HEK293 (cell line): Measurements from ENCODE around the gene SH3RF1.

ENCODE experiments used
- HIC1 ChIP-seq: fragments of 450-650 bp; formaldehyde crosslinking; IDR thresholded peaks from 2 replicates; pipeline ENCODE4 v1.5.1; 2016; ENCODE audit warnings: missing biosample characterization, missing genetic modification characterization
- IKZF3 ChIP-seq: fragments of 450-650 bp; IDR thresholded peaks from 2 replicates; pipeline ENCODE4 v1.5.0; 2018; ENCODE audit warnings: missing biosample characterization, mild to moderate bottlenecking, missing genetic modification characterization, moderate library complexity
- KLF8 ChIP-seq: fragments of 450-650 bp; formaldehyde crosslinking; IDR thresholded peaks from 2 replicates; pipeline ENCODE4 v1.5.1; 2016; ENCODE audit warnings: missing biosample characterization, missing genetic modification characterization
- OVOL3 ChIP-seq: fragments of 450-650 bp; formaldehyde crosslinking; IDR thresholded peaks from 2 replicates; pipeline ENCODE4 v1.5.1; 2016; ENCODE audit warnings: missing biosample characterization, missing genetic modification characterization
- PRDM1 ChIP-seq: fragments of 450-650 bp; formaldehyde crosslinking; IDR thresholded peaks from 2 replicates; pipeline ENCODE4; 2016; ENCODE audit warnings: missing biosample characterization, missing genetic modification characterization
- PRDM6 ChIP-seq: fragments of 450-650 bp; formaldehyde crosslinking; IDR thresholded peaks from 2 replicates; pipeline ENCODE4 v1.5.1; 2017; ENCODE audit warnings: missing biosample characterization, missing genetic modification characterization
- SCRT2 ChIP-seq: fragments of 450-650 bp; formaldehyde crosslinking; IDR thresholded peaks from 2 replicates; pipeline ENCODE4 v1.5.1; 2016; ENCODE audit warnings: missing biosample characterization, missing genetic modification characterization
- SETDB1 ChIP-seq: IDR thresholded peaks from one replicate; pipeline ENCODE4 v1.6.1; 2017; ENCODE audit warnings: mild to moderate bottlenecking, low read length, moderate library complexity, mixed read lengths; ENCODE audit not compliant: insufficient read length
- SP2 ChIP-seq: fragments of 450-650 bp; formaldehyde crosslinking; IDR thresholded peaks from 2 replicates; pipeline ENCODE4 v1.5.1; 2016; ENCODE audit warnings: missing biosample characterization, missing genetic modification characterization
- SP7 ChIP-seq: fragments of 450-650 bp; formaldehyde crosslinking; IDR thresholded peaks from 2 replicates; pipeline ENCODE4 v1.5.1; 2016; ENCODE audit warnings: missing biosample characterization, missing genetic modification characterization
- TSHZ1 ChIP-seq: fragments of 450-650 bp; formaldehyde crosslinking; IDR thresholded peaks from 2 replicates; pipeline ENCODE4 v1.5.1; 2016; ENCODE audit warnings: missing biosample characterization, missing genetic modification characterization, borderline replicate concordance
- ZBTB1 ChIP-seq: fragments of 450-650 bp; formaldehyde crosslinking; IDR thresholded peaks from 2 replicates; pipeline ENCODE4 v1.5.1; 2016; ENCODE audit warnings: missing biosample characterization, missing genetic modification characterization
- ZBTB10 ChIP-seq: fragments of 450-650 bp; formaldehyde crosslinking; IDR thresholded peaks from 2 replicates; pipeline ENCODE4 v1.5.1; 2016; ENCODE audit warnings: missing biosample characterization, missing genetic modification characterization
- ZNF132 ChIP-seq: fragments of 450-650 bp; formaldehyde crosslinking; IDR thresholded peaks from 2 replicates; pipeline ENCODE4 v1.5.1; 2017; ENCODE audit warnings: missing biosample characterization, missing genetic modification characterization, borderline replicate concordance
- ZNF280D ChIP-seq: fragments of 450-650 bp; formaldehyde crosslinking; IDR thresholded peaks from 2 replicates; pipeline ENCODE4 v1.5.1; 2016; ENCODE audit warnings: missing biosample characterization, missing genetic modification characterization
- ZNF350 ChIP-seq: fragments of 450-650 bp; formaldehyde crosslinking; IDR thresholded peaks from 2 replicates; pipeline ENCODE4 v1.5.0; 2017; ENCODE audit warnings: missing biosample characterization, mild to moderate bottlenecking, missing genetic modification characterization
- ZNF449 ChIP-seq: fragments of 450-650 bp; formaldehyde crosslinking; IDR thresholded peaks from 2 replicates; pipeline ENCODE4 v1.5.1; 2017; ENCODE audit warnings: missing biosample characterization, mild to moderate bottlenecking, missing genetic modification characterization, moderate library complexity
- ZNF549 ChIP-seq: fragments of 450-650 bp; IDR thresholded peaks from 2 replicates; pipeline ENCODE4 v1.5.1; 2018; ENCODE audit warnings: missing biosample characterization, missing genetic modification characterization, mild to moderate bottlenecking, inconsistent platforms, moderate library complexity
- ZNF600 ChIP-seq: fragments of 450-650 bp; formaldehyde crosslinking; IDR thresholded peaks from 2 replicates; pipeline ENCODE4 v1.5.1; 2016; ENCODE audit warnings: missing biosample characterization, missing genetic modification characterization
- ZNF624 ChIP-seq: fragments of 450-650 bp; formaldehyde crosslinking; IDR thresholded peaks from 2 replicates; pipeline ENCODE4 v1.5.1; 2017; ENCODE audit warnings: missing biosample characterization, missing genetic modification characterization
- ZNF768 ChIP-seq: fragments of 450-650 bp; formaldehyde crosslinking; IDR thresholded peaks from 2 replicates; pipeline ENCODE4 v1.5.1; 2018; ENCODE audit warnings: missing biosample characterization, mild to moderate bottlenecking, missing genetic modification characterization
- ZNF777 ChIP-seq: fragments of 450-650 bp; formaldehyde crosslinking; IDR thresholded peaks from 2 replicates; pipeline ENCODE4 v1.5.1; 2017; ENCODE audit warnings: missing biosample characterization, missing genetic modification characterization, borderline replicate concordance

The SH3RF1 gene

GRCh38 chr4:169270810-169271691 lies at the start of gene SH3RF1 (continued):
- TF ChIP-seq OVOL3 (no peak), IKZF3 (peak; percentile 88), SCRT2 (tag by site-specific recombination) (no peak), ZNF449 (tag by site-specific recombination) (no peak), ZNF280D (no peak), ZNF350 (tag by site-specific recombination) (no peak), PRDM6 (tag by site-specific recombination) (no peak), SP7 (tag by site-specific recombination) (0 out of 2 replicates have a peak, but pooled peaks have one; percentile 21), ZNF624 (tag by site-specific recombination) (no peak), HIC1 (tag by site-specific recombination) (no peak), SP2 (tag by site-specific recombination) (no peak), KLF8 (tag by site-specific recombination) (peak; percentile 30; the same call in 1 of the 2 replicates), ZBTB10 (tag by site-specific recombination) (no peak), ZBTB1 (tag by site-specific recombination) (no peak), PRDM1 (tag by site-specific recombination) (no peak), ZNF132 (tag by site-specific recombination) (no peak), ZNF768 (tag by site-specific recombination) (no peak), ZNF777 (no peak), ZNF549 (tag by site-specific recombination) (no peak), TSHZ1 (tag by site-specific recombination) (no peak), ZNF600 (0 out of 2 replicates have a peak, but pooled peaks have one; percentile 16), SETDB1 (no peak)
